TTC549 (cell line): Measurements from ENCODE around the gene CCDC106.

Experiments
- FAIRE-seq: peaks from 2 replicates; lab custom pipeline; 2012; peaks lifted over from hg19 to GRCh38; lab: Jason Lieb, UNC

The CCDC106 gene

GRCh38 chr19:55669418-55670279, 21.6 kb downstream of the CCDC106 start:
- no peak for FAIRE-seq

- FAIRE-seq, result no peak
Measured at GRCh38 chr19:55670280-55671053, 22.5 kb downstream of the CCDC106 start.

- no peak for FAIRE-seq
Measured at GRCh38 chr19:55671054-55671378, 23.0 kb downstream of the CCDC106 start.

- FAIRE-seq, result no peak
Measured at GRCh38 chr19:55672418-55672817, 24.4 kb downstream of the CCDC106 start.

GRCh38 chr19:55673465-55673864, 25.5 kb downstream of the CCDC106 start:
- no peak for FAIRE-seq

GRCh38 chr19:55673889-55674288, 25.9 kb downstream of the CCDC106 start:
- FAIRE-seq, result no peak

GRCh38 chr19:55674459-55674840, 26.4 kb downstream of the CCDC106 start:
- no peak for FAIRE-seq

GRCh38 chr19:55674841-55675660, 27.0 kb downstream of the CCDC106 start, which contains the start of gene EPN1:
Gene EPN1, plus strand, starts transcription at chr19:55675226. Its CDS starts 3,402 bp downstream, at chr19:55678628.
- FAIRE-seq, result no peak

GRCh38 chr19:55675661-55676354, 27.8 kb downstream of the CCDC106 start:
- no peak for FAIRE-seq

GRCh38 chr19:55676383-55676782, 28.4 kb downstream of the CCDC106 start:
- FAIRE-seq, result no peak

GRCh38 chr19:55676889-55677505, 29.0 kb downstream of the CCDC106 start:
- FAIRE-seq, result no peak

- no peak for FAIRE-seq
Measured at GRCh38 chr19:55677572-55678028, 29.6 kb downstream of the CCDC106 start.

- no peak for FAIRE-seq
Measured at GRCh38 chr19:55678121-55678671, 30.2 kb downstream of the CCDC106 start.

GRCh38 chr19:55679343-55680257, 31.6 kb downstream of the CCDC106 start:
- no peak for FAIRE-seq

- no peak for FAIRE-seq
Measured at GRCh38 chr19:55680339-55681130, 32.5 kb downstream of the CCDC106 start.

- no peak for FAIRE-seq
Measured at GRCh38 chr19:55681131-55682092, 33.4 kb downstream of the CCDC106 start.

GRCh38 chr19:55683449-55684261, 35.6 kb downstream of the CCDC106 start:
- no peak for FAIRE-seq
